Activated T-cell treated with anti-CD3 and anti-CD28 coated beads for 24 hours (primary cell): ENCODE data around the gene XIAP.
A peak's percentile ranks its signal among the peaks of the same experiment; 100 is the strongest.
"Not testable (repeated sequence)": the region's sequence is repeated elsewhere in the genome, so short reads cannot be mapped to it uniquely, and the experiment has no call there.

Experiments used
- DNase-seq: peaks from one replicate; pipeline ENCODE4 v3.0.0-alpha.2; 2020; ENCODE audit warnings: low read depth

The XIAP gene

GRCh38 chrX:123876844-123877243, 17.0 kb downstream of the XIAP start:
- no peak for DNase-seq

GRCh38 chrX:123878252-123878721, 18.4 kb downstream of the XIAP start:
- DNase-seq = no peak

DNA sequence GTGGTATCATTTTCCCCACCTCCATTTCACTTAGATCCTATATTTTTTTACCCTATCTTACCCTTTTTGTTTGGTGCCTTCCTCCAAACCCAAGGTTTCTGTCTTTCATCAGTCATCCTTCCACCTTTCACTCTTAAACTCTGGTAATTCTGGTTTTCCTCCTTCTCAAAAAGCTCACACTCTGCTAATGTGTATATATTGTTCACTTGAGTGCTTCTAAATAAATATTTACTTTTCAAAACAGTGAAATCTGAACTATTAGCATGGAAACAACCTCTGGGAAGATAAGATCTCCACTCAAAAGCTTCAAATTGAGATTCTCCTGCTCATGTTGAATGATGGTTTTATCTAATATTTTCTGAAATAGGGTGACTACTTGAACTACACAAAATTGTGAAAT, 21.5 kb downstream of the XIAP start:
- no peak for DNase-seq

- DNase-seq = no peak
These were observed 22.5 kb downstream of the XIAP start for GRCh38 chrX:123882391-123882790.

GRCh38 chrX:123884809-123885408, 25.1 kb downstream of the XIAP start:
- DNase-seq = peak; percentile 13

- no peak for DNase-seq
These were observed 39.8 kb downstream of the XIAP start for GRCh38 chrX:123899701-123900100.

- not testable (repeated sequence) for DNase-seq
These were observed 43.4 kb downstream of the XIAP start for GRCh38 chrX:123903261-123903660.

- DNase-seq = no peak
These were observed 45.5 kb downstream of the XIAP start for GRCh38 chrX:123905332-123905731.

DNA sequence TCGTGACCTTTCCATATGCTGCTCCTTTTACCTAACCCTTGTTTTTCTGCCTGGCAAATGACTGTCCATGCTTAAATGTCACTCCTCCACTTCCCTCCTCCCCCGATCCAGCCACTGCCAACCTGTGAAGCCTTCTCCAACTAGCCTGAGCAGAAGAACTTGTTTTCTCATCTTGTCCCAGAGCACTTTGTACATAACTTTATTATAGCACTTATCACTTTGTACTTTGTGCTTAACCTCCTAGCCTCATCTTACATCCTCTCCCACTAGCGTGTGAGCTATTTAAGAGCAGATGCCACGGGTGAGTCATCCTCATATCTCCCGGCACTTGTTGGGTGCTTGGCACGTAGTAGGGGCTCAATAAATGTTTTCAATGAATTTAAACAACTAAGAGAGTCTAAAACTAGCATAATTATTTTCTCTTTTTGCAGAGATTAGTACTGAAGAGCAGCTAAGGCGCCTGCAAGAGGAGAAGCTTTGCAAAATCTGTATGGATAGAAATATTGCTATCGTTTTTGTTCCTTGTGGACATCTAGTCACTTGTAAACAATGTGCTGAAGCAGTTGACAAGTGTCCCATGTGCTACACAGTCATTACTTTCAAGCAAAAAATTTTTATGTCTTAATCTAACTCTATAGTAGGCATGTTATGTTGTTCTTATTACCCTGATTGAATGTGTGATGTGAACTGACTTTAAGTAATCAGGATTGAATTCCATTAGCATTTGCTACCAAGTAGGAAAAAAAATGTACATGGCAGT, 46.9 kb downstream of the XIAP start:
- DNase-seq = no peak

- DNase-seq = no peak
These were observed 49.7 kb downstream of the XIAP start for GRCh38 chrX:123909523-123909922.

- no peak for DNase-seq
These were observed 57.2 kb downstream of the XIAP start for GRCh38 chrX:123917069-123917468.

- no peak for DNase-seq
These were observed 58.4 kb downstream of the XIAP start for GRCh38 chrX:123918106-123918721.

GRCh38 chrX:123920105-123920785, 60.4 kb downstream of the XIAP start:
- no peak for DNase-seq

- DNase-seq = no peak
These were observed 63.4 kb downstream of the XIAP start for GRCh38 chrX:123923211-123923610.

DNA sequence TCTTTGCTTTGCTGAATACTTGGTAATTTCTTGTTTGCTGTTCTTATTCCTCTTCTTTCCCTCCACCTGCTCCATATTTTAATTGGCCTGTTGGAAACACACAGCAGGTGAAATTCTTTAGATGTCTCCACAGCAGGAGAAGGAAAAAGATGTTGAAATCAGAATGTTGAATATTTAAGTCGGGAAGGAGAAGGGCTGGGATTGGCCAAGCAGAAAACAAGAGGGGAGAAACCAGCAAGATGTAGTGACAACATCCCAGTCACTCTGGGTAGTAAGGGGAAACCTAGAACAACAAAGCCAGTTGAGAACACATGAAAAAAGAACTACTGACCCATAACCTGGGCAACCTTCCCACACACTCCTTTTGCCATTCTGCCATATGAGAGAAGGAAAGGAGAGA, 64.3 kb downstream of the XIAP start:
- DNase-seq = no peak

- no peak for DNase-seq
These were observed 68.0 kb downstream of the XIAP start for GRCh38 chrX:123927845-123928244.

GRCh38 chrX:123932055-123932454, 72.2 kb downstream of the XIAP start:
- not testable (repeated sequence) for DNase-seq

DNA sequence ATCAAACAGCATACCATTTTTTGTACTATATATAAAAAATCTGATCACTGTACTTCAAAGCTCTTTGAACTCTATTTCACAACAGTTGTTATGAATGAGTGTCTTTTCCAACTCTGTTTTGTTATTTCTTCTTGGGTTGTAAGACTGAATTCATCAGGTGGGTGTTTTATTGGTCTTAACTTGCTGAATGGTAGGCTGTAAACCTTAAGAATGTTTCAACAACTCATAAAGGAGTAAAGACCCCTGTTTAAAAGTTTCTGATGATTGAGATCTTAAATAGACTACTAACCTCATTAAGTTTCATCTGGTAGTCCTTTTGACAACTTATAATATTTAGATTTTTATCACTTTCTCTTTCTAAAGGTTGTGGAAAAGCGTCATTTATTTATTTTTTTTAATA, 83.2 kb downstream of the XIAP start:
- no peak for DNase-seq

DNA sequence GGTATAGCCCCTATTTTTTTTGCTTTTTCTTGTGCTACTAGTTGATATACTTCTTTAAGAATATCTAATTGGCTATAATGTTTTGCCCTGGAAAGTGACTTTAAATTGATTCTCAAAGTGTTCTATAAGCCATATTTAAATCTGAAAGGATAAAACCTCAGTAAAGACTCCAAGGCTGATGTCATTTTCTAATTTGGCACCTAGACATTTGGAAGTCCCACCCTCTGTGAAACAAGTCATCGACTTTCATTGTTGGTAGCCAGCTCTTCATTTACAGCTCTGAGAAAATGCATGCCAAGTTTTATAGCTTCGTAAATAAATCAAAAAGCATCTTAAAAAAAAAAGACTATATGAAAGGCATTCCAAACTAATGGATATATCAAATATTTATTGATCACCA, 83.6 kb downstream of the XIAP start:
- DNase-seq = no peak

DNA sequence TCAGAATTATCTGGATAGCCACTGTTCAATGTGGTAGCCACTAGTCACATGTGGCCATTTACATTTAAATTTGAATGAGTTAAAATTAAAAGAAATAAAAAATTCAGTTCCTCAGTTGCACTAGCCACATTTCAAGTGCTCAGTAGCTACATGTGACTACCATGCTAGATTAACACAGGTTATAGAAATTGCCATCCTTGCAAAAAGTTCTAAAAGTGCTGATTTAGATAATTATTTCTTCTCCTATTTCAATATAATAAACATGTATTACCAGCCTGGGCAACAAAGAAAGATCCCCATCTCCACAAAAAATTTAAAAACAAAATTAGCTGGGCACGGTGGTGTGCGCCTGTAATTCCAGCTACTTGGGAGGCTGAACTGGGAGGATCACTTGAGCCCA, 90.0 kb downstream of the XIAP start:
- no peak for DNase-seq

- DNase-seq = no peak
These were observed 99.6 kb downstream of the XIAP start for GRCh38 chrX:123959281-123960063.

- no peak for DNase-seq
These were observed 101.1 kb downstream of the XIAP start for GRCh38 chrX:123960956-123961267.
